Measurements from ENCODE around the gene NEMF.
A peak's percentile ranks its signal among the peaks of the same experiment; 100 is the strongest.
"Not testable (repeated sequence)": the region's sequence is repeated elsewhere in the genome, so short reads cannot be mapped to it uniquely, and the experiment has no call there.

Gene NEMF

DNA sequence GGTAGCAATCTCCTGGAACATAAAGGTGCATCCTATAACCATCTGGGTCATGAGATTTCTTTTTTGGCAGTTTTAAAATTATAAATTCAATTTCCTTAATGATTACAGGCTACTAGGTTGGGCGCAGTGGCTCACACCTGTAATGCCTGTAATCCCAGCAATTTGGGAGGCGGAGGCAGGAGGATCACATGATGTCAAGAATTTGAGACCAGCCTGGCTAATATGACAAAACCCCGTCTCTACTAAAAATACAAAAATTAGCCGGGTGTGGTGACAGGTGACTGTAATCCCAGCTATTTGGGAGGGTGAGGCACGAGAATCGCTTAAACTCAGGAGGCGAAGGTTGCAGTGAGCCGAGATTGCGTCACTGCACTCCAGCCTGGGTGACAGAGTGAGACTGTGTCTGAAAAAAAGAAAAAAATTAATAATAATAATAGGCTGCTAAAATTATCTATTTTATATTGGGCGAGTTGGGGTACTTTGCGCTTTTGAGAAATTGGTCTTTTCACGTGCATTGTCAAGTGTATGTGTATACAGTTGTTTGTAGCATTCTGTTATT is 23.1 kb upstream of the NEMF start:
- DNase-seq, result no peak

DNA sequence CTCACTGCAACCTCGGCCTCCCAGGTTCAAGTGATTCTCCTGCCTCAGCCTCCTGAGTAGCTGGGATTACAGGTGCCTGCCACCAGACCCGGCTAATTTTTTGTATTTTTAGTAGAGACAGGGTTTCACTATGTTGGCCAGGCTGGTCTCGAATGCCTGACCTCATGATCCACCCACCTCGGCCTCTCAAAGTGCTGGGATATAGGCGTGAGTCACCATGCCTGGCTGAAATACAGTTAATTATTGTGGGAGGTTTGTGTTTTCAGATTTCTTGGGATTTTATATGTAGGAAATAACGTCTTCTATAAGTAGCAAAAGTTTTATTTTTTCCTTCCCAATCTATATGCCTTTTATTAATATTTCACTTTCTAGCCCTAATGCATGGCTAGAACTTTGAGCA is 21.0 kb upstream of the NEMF start:
- not testable (repeated sequence) for DNase-seq

DNA sequence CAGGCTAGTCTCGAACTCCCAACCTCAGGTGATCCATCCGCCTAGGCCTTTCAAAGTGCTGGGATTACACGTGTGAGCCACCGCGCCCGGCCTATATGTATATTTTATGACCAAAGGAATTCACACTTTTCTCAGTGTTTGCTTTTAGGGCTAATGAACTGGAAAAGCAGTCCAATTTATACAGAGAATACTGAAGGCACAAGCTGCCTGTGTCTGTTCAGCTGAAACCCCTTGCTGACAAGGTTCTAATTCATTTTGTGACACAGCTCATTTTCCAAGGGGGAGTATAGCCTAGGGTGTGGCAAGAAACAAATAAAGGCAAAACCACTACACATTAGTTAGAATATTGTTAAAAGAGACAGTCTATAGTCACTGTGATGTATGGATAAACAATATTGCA is 18.3 kb upstream of the NEMF start:
- no peak for DNase-seq

DNA sequence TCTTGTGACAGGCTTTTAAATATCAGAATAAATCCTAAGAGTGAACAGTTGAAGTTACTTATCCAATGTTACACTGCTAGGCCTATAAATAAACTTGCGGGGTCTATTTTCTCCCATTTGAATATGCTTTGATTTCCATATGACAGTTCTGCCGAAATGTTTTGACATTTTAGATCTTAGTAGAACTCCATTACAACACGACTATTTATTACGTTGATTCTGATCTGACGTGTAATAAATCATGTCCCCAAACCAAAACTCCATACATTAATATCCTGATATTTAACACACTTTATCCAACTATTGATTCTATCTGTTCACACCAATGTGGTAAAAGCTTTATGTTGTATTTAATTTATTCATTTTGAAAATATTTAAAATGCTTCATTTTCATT is 16.1 kb upstream of the NEMF start:
- DNase-seq, result no peak

DNA sequence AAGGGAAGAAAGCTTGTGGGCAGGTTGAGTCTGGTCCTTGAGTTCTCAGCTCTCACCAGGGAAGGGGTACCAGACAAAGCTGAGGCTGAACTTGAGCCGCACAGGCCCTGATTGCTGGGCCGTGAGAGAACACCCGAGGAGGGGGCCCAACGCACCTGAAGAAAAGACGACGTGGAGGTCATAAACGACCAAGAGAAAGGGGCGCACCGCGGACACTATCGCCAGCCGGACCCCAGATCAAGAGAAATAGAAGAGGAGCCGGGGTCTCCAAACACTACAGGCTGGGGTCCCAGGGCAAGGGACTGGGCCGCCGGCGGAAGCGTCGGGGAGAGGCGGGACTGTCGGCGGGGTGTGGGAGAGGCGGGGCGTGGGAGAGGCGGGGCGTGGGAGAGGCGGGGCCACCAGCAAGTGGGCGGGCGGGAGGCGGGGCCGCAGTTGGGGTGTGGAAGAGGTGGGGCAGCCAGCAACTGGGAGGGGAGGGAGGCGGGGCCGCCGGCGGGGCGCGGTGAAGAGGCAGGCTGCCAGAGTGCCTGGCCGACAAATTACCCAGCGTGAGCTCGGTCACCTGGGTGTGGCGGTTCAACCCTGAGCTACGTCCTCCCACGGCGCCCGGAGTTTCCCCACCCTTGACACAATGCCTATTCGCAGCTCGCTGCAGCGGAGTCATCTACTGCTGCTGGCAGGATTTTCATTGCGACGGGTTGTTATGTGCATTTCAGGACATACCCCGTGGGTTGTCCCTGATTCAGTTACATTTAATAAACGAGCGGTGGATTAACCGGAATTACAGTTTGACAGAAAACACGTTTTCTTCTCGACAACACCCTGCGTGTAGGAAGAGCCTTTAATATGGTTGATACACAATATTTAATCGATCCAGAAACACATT is 15.5 kb upstream of the NEMF start:
- DNase-seq, result peak; percentile 98

DNA sequence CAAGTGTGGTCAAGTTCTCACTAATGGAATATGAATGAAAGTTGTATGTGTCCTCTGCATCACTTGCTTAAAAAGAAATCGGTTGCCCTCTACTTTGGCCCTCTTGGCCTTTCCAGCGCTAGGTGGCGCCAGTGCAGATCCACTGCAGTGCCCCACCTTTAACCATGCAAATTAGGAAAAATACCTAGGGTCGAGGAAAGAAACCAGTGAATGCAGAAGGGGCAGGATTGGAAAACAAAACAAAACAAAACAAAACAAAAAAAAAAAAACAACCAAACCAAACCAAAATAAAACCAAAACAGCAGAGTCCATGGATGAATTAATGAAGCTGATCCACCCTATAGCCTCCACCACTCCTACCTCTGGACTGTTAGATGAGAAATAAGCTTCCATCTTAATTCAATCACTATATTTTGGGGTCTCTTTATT is 12.9 kb upstream of the NEMF start:
- DNase-seq, result peak; percentile 52

DNA sequence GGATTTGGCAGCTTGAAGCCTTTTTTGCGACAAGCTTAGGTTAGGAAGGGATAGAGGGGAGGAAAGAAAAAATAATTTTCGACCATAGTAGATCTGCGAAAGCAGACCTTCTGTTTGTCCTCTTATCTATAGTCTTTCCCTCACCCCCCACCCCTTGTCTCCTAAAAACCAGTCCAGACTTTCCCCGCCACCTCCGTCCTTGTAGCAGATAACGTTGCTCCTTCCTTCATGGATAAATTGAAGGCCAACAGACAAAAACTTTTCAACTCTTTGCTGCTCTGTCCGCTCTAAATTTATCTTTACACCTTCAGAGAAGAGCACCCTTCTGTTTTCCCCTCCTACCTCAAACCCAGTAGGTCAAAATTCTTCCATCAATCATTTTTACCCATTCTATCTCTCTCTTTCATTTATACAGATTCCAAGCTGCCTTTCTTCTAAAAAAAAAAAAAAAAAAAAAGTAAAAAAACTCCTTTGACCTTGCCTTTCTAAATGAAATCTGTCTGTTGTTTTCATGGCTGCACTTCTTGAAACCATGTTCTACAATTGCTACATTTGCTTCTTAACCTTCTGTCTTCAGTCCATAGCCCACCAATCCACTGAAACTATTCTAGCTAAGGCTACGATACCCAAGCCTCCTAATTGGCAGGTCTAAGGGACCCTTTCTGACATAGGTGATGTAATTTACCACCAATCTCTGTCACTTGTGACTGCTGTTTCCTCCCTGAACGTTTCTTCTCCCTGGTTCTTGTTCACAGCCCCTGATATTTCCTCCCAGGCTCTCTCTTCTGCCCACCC is 11.1 kb upstream of the NEMF start:
- peak; percentile 21 for DNase-seq

DNA sequence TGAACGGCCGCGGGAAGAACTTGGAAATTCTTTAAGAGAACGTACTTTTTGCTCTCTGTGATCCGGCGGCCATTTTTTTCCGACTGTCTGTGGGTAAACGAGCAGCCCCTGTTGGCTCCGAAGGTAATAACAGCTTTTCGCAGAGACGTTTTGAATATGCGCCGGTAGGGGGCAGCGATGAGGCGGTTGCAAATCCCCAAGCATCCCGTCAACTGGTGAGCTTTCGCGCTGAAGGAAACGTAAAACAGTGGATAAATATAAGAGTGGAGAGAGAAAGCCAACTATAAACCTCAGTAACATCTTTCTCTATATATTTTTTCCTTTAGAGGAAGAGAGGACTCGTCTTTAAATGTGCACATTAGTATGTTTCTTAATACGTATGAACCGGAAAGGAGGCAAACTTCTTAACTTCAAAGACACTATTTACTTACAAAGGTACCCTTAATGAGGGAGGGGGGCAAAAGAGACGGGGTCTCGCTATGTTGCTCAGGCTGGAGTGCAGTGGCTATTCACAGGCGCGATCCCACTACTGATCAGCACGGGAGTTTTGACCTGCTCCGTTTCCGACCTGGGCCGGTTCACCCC is 9.6 kb upstream of the NEMF start:
- DNase-seq, result peak; percentile 80

DNA sequence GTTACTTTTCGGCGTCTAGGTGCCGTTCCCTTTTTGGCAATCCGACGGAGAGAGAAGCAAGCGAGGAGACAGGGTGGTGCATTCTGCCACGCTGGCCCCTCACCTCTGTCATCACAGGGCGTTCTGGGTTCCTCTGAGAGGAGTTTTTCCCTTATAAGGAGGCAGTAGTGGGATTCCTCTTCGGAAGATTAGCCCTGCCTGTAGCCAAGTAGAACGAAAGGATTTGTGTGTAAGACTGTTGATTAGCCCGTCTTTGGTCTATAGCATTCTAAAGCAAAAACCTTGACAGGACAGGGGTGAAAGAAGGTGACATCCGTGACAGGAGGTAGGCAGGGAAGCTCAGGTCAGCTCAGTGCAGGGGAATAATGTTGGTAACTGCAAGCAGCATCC is 9.1 kb upstream of the NEMF start:
- peak; percentile 54 for DNase-seq

DNA sequence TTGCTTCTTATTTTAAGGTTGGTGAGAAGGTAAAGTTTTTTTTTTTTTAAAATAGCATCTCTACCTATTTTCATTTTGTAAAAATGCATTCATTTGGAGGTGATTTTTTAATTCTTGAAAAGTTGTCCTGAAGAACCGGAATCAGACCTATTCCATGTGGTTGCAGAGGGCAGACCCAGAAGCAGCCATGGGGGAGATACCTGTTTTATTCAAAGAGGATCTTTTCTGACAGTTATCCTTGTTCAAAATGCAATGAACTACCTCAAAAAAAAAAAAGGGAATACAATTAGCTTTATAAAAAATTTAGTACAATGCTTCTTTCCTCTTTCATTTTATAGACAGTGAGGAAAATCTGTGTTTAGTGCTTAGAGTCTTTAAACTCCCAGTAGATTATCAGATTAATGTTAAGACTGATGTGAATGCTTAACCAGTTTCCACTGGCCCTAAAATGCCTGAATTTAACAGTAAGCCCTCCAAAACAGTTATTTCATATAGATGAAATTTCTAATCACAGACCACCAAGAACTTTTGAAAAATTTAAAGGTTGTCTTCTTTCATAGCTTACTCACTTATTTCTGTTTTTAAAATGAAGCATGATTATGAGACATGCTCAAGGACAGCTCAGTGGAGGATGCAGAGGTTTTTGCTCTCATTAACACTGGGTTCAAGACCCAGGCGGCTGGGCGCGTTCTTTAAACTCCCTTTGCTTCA is 8.6 kb upstream of the NEMF start:
- DNase-seq, result no peak

DNA sequence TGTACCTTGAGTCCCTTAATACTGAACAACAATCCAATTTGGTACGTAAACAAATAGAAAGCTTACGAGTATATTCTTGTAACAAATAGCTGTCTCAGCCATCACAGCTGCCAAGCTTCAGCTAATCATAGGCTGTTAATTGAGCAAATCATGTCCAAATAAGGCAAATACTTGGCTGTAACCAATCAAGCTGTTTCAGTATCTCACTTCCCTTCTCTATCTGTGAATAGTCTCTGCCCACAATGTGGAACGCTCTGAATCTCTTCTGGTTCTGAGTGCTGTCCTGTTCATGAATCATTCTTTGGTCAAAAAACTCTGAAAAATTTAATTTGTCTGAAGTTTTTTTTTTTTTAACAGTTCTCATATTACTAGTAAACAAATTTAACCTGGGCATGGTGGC is 5.8 kb upstream of the NEMF start:
- DNase-seq, result no peak

DNA sequence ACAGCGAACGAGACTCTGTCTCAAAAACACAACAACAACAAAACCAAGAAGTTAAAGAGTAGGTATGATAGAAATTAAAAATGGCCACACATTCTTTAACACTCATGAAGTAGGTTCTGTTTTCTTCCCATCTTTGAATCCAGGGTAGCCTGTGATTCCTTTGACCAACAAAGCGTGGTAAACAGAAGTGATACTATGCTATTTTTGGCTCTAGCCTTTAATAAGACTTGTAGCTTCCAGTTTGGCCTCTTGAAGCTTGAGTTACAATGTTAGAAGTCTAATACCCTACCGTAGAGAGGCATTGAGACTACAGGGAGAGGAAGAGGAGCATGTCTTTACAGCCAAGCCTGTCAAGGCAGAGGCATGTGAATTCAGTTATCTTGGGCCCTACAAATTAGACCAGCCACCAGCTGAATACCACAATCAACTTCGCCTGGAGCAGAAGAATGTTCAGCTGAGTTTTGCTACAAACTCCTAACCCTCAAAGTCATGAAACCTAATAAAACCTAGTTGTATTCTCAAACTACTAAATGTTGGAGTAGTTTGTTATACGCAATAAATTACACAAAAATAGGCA is 4.9 kb upstream of the NEMF start:
- no peak for DNase-seq

DNA sequence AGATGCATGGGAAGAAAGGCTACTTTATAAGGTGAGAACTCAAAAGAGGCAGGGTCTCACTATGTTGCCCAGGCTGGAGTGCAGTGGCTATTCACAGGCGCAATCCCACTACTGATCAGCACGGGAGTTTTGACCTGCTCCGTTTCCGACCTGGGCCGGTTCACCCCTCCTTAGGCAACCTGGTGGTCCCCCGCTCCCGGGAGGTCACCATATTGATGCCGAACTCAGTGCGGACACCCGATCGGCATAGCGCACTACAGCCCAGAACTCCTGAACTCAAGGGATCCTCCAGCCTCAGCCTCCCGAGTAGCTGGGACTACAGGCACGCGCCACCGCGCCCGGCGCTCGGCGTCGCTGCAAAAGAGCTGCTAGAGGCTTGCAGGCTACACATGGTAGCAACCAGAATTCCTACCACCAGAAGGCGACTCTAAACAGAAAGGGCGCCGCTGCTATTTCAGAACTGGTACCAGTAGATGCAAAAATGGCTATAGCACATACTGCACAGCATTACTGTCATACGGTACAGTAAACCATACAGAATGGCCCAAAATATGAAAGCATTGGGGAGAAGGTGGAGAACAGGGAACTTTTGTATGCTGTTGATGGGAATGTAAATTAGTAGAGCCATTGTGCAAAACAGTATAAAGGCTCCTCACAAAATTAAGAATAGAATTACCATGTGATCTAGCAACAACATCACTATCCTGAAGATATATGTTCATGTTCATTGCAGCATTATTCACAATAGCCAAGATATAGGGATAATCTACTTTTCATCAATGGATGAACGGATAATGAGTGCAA is 1.2 kb upstream of the NEMF start:
- no peak for DNase-seq

DNA sequence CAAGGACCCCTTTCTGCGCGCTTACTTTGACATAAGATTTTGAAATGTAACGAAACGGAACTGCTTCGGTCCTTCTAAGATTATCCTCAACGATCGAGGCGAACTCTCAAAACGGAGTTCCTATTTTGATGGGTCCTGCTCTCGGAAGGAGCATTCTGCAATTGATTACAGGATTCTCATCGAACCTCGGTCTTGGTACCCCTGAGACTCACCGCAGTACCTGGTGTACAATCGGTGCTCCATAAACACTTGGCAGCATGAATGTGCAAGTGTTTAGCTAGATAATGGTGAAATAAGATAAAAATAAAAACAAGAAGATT is 530 bp upstream of the NEMF start:
- DNase-seq, result no peak

DNA sequence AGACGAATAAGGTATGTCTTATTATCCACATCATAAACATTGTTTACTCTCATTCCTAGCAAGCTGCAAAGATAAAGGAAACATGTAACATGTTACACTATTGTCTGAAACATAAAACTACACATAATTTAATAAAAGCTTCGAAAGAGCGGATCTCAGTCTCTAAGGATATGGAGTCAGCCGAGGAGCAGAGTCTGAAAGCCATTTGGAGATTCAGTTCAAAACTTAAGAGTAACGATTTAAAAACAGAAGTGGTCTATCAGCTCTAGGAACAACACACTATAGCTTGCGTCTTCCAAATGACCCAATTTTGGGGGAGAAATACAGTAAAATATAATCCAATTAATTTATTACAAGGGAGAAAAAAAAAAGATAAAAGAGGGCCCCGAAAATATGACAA is 775 bp downstream of the NEMF start:
- DNase-seq, result no peak

DNA sequence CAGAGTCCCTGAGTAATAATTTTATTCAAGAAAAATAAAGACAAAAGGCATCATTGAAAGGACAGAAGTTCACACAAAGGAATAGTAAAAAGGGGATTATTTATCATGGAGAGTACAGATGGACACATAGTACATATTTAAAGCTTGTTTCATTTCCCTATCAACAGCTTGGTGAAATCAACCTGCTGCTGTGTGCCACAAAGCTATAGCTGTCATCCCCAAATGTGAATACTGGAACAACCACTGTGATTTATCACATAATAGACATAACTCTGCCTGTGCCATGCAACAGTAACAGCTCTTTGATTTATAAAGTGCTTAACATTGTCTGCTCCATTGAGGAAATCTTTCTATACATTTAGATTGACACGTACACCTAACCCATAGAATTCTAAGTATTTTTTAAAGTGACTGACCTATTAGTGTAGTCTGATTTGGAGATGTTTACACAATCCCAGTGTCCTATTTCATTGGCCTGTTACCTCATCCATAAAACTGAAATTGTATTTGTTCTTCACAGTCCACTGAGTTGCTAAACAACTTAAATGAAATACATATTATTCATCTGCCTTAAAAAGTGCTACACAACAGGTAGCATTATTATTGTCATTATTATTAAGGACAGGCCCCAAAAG is 3.3 kb downstream of the NEMF start:
- DNase-seq, result no peak

DNA sequence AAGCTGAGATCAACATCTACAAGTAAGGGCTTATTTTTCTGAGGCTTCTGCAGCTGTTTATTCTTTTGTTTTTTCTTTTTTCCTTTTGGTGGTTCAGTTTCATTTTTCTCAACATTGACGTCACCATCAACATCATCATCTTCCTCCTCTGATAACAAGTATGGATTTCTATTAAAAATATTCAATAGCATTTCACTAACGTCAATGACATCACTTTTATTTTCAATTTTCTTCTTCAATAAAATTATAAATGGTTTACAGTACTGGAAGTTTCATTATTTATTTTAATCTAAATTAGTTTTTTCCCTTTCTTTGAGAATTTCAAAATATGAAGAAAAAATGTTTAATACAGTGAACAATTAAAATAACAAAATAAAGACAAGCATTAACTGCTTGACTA is 23.9 kb downstream of the NEMF start:
- no peak for DNase-seq

DNA sequence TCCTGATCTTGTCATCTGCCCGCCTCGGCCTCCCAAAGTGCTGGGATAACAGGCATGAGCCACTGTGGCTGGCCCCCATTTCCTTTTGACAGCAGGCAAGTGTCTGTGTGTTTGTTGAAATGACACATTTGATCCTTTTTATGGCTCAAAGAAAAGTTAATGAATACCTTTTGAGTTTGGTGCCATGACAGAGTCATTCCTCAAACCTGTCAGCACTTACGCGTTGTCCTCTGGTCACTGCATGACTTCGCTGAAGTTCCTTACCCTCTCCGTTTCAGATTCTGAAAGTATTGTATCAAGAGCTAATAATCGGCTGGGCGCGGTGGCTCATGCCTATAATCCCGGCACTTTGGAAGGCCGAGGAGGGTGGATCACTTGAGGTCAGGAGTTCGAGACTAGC is 32.4 kb downstream of the NEMF start:
- DNase-seq, result no peak

DNA sequence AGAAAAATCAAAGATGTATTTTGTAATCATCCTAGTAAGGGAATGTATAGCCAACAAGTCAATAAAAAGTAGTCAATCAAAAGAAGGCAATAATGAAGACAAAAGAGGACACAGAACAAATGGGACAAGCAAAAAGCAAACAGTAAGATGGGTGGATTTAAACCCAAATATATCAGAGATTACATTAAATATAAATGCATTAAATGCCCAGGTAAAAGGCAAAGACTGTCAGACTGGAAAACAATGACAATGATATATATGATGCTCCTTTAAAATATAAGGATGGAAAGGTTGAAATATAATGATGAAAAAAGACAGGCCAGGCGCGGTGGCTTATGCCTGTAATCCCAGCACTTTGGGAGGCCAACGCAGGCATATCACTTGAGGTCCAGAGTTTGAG is 35.7 kb downstream of the NEMF start:
- DNase-seq, result no peak

DNA sequence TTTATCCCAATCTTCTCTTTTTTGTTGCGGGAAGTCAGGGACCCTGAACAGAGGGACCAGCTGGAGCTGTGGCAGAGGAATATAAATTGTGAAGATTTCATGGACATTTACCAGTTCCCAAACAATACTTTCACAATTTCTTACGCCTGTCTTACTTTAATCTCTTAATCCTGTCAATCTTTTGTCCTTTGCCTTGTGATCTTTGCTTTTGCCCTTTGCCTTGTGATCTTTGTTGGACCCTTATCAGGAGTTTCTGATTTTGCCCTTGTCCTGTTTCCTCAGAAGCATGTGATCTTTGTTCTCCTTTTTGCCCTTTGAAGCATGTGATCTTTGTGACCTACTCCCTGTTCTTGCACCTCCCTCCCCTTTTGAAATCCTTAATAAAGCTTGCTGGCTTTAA is 36.5 kb downstream of the NEMF start:
- not testable (repeated sequence) for DNase-seq

DNA sequence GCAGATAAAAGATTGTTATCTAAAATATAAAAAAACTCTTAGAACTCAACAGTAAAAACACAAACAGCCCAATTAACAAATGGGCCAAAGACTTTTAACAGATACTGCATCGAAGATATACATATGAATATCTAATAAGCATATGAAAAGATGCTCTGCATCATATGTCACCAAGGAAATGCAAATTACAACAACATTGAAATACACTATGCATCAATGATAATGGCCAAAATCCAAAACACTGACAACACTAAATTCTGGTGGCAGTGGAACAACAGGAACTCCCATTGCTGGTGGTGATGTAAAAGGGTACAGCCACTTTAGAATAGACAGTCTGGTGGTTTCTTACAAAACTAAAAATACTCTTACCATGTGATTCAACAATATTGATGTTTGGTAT is 43.8 kb downstream of the NEMF start:
- DNase-seq, result no peak
